HepG2 (cell line): Measurements from ENCODE around the gene TMEM185B. TPM values are rescaled to one million over a fixed set of nuclear protein-coding genes. Genes with fewer than 3 reads are reported as not detected.
A peak's percentile ranks its signal among the peaks of the same experiment; 100 is the strongest.

Source experiments
- ATAC-seq: fragments of 200-7000 bp; cut with Tn5 transposase; 3 replicates; pipeline ENCODE4 v1.9.1; 2020; ENCODE audit warnings: mild to moderate bottlenecking, moderate library complexity
- BruUV-seq: library from RNA; stranded (reverse); fragments of 400-500 nt; replicated peaks from 2 replicates; lab custom pipeline; 2021; lab: Mats Ljungman, UMichigan
- CTCF ChIA-PET: fragments of 300-600 bp; formaldehyde crosslinking; extraction: SDS; loops from one replicate; lab custom pipeline; 2021; ENCODE audit warnings: low total read pairs, inconsistent platforms, low intra/inter-chr PET ratio; lab: Yijun Ruan, JAX
- POLR2A ChIA-PET: fragments of 350-600 bp; sonication (Branson Sonifier 250); formaldehyde crosslinking; loops from one replicate; lab custom pipeline; 2020; ENCODE audit warnings: antibody characterized with exemption, inconsistent platforms; lab: Yijun Ruan, JAX
- DNase-seq: peaks from one replicate; pipeline ENCODE4 v3.0.0-alpha.2; 2015; ENCODE audit warnings: low spot score
- FAIRE-seq: peaks from 3 replicates; lab custom pipeline; 2011; peaks lifted over from hg19 to GRCh38; lab: Jason Lieb, UNC
- H2AFZ ChIP-seq: one replicate; pipeline ENCODE4 v1.6.1; 2011; ENCODE audit warnings: low read length, inconsistent platforms
- H3K27ac ChIP-seq: fragments of 300-600 bp; 3 replicates; pipeline ENCODE4 v1.8.0; 2011; ENCODE audit warnings: mixed run types, mild to moderate bottlenecking, mixed read lengths, low read length, inconsistent platforms; ENCODE audit not compliant: insufficient read depth; ENCODE audit errors: extremely low read length
- H3K27me3 ChIP-seq, 2 experiments: fragments of 200-600 bp in 1 of 2; 2 replicates in 1 of 2; 3 replicates in 1 of 2; pipeline versions ENCODE4 v1.6.0 to v1.8.0; 2011; ENCODE audit warnings: low read length in 2 of 2, mild to moderate bottlenecking in 2 of 2, moderate library complexity in 2 of 2, inconsistent platforms in 1 of 2; ENCODE audit not compliant: insufficient read depth in 2 of 2, control insufficient read depth in 1 of 2
- H3K36me3 ChIP-seq, 2 experiments: fragments of 200-600 bp in 1 of 2; replicated peaks in 1 of 2; 2 replicates in 1 of 2; 3 replicates in 1 of 2; pipeline versions ENCODE4 v1.5.1 to v1.8.0; 2011; ENCODE audit warnings: low read length in 2 of 2, inconsistent platforms in 1 of 2; ENCODE audit not compliant: insufficient read depth in 2 of 2, control insufficient read depth in 1 of 2
- H3K4me1 ChIP-seq: 2 replicates; pipeline ENCODE4 v1.5.1; 2012; ENCODE audit warnings: low read length, inconsistent platforms; ENCODE audit not compliant: insufficient read depth
- H3K4me2 ChIP-seq: 2 replicates; pipeline ENCODE4 v1.6.0; 2011; ENCODE audit warnings: low read depth, low read length, inconsistent platforms
- H3K4me3 ChIP-seq, 3 experiments: fragments of 200-600 bp in 1 of 3; sonication (generic), shearing (Covaris generic) in 1 of 3; replicated peaks in 1 of 3; 2 replicates each; pipeline ENCODE4 v1.5.1; 2011 to 2016; ENCODE audit warnings: low read length in 3 of 3, inconsistent platforms in 2 of 3, low read depth in 2 of 3, mild to moderate bottlenecking in 2 of 3, control low read depth in 1 of 3, mixed read lengths in 1 of 3; ENCODE audit not compliant: insufficient read depth in 1 of 3
- H3K79me2 ChIP-seq: one replicate; pipeline ENCODE4 v1.6.1; 2011; ENCODE audit warnings: low read length, inconsistent platforms; ENCODE audit not compliant: insufficient read depth
- H3K9ac ChIP-seq: 2 replicates; pipeline ENCODE4 v1.6.0; 2011; ENCODE audit warnings: mild to moderate bottlenecking, low read depth, low read length, inconsistent platforms; ENCODE audit not compliant: insufficient read depth
- H3K9me3 ChIP-seq: 2 replicates; pipeline ENCODE4 v1.5.1; 2012; ENCODE audit warnings: mild to moderate bottlenecking, low read length
- H4K20me1 ChIP-seq: 2 replicates; pipeline ENCODE4 v1.6.0; 2011; ENCODE audit warnings: inconsistent platforms, mild to moderate bottlenecking, low read length, moderate library complexity; ENCODE audit not compliant: insufficient read depth
- E2F1 ChIP-seq: sonication (generic); formaldehyde crosslinking; IDR thresholded peaks from 2 replicates; pipeline ENCODE4 v1.5.0; 2020; ENCODE audit warnings: missing genetic modification reagents
- HDAC2 ChIP-seq: sonication (generic); formaldehyde crosslinking; IDR thresholded peaks from 2 replicates; pipeline ENCODE4 v1.4.0; 2020; ENCODE audit warnings: missing genetic modification reagents
- HNRNPL ChIP-seq: fragments of 200-400 bp; formaldehyde crosslinking; IDR thresholded peaks from 2 replicates; pipeline ENCODE4 v1.6.1; 2017; ENCODE audit warnings: mild to moderate bottlenecking, low read depth, low read length
- PHF21A ChIP-seq: sonication (generic); formaldehyde crosslinking; IDR thresholded peaks from 2 replicates; pipeline ENCODE4 v1.5.0; 2020; ENCODE audit warnings: mild to moderate bottlenecking, missing genetic modification reagents
- THAP9 ChIP-seq: sonication (generic); formaldehyde crosslinking; IDR thresholded peaks from 2 replicates; pipeline ENCODE4; 2020; ENCODE audit warnings: missing genetic modification reagents, mild to moderate bottlenecking, borderline replicate concordance
- WIZ ChIP-seq: sonication (generic); formaldehyde crosslinking; IDR thresholded peaks from 2 replicates; pipeline ENCODE4 v1.5.1; 2020; ENCODE audit warnings: mild to moderate bottlenecking, missing genetic modification reagents
- ZNF687 ChIP-seq: sonication (generic); formaldehyde crosslinking; IDR thresholded peaks from 2 replicates; pipeline ENCODE4 v1.5.1; 2020; ENCODE audit warnings: mild to moderate bottlenecking, missing genetic modification reagents, moderate library complexity
- ZNF782 ChIP-seq: sonication (generic); formaldehyde crosslinking; IDR thresholded peaks from 2 replicates; pipeline ENCODE4 v1.4.0; 2020; ENCODE audit warnings: missing genetic modification reagents, mild to moderate bottlenecking, borderline replicate concordance
- WGBS: methylation state at CpG from one replicate; pipeline ENCODE4 v1.1.6; 2017; ENCODE audit warnings: low lambda C conversion rate; 5-methylcytosine and 5-hydroxymethylcytosine counted together
- in situ Hi-C: cut with HindIII; loops from 2 replicates; pipeline ENCODE4 v1.10.0; 2017; ENCODE audit warnings: low pct_unique_long_range_greater_than_20kb; ENCODE audit not compliant: extremely low pct_ligation_motif_present
- intact Hi-C: fragments of 100-400 bp; cut with micrococcal nuclease; formaldehyde crosslinking; loops from one replicate; pipeline ENCODE4 v1.10.0; 2022; ENCODE audit not compliant: unreplicated experiment
- polyA plus RNA-seq, 8 experiments: library from polyadenylated mRNA; depleted of rRNA in 3 of 8; stranded (reverse) in 7 of 8; unstranded in 1 of 8; fragments of >200 nt; fragmentation: Illumina TruSeq in 4 of 8; extraction: Trizol in 4 of 8; gene quantifications; 2 replicates each; pipeline versions ENCODE4 v1.2.1 to v1.2.3, GENCODE V29; 2011 to 2016; ENCODE audit warnings: low read depth in 4 of 8, missing spikeins in 1 of 8, mixed read lengths in 1 of 8; ENCODE audit not compliant: insufficient read depth in 1 of 8
- total RNA-seq, 5 experiments: library from RNA; depleted of rRNA; stranded (reverse); fragments of >200 nt; fragmentation: Illumina TruSeq; extraction: Trizol; gene quantifications; 2 replicates each; pipeline ENCODE4 v1.2.3, GENCODE V29; 2016; ENCODE audit warnings: low read depth in 1 of 5

The TMEM185B gene
- total and polyA plus RNA-seq, 2 of the 13 experiments (the other 11 are each of a cell fraction or from before 2014, with no cell fraction given): 5.6 to 7.0 TPM

GRCh38 chr2:120230515-120231471, 7.6 kb upstream of the TMEM185B start:
- WGBS: 2% methylated on average over 17 of the region's 17 CpGs
- in situ Hi-C loops: no loop called here
- POLR2A ChIA-PET: interaction anchor here (2.1 kb wide), 1 partner anchor 22 kb away, joined by 5 read pairs; the partner anchor contains the start of gene RALB
- no peak for TF ChIP-seq E2F1 (CRISPR knock-in tag)
- no peak for TF ChIP-seq THAP9 (CRISPR knock-in tag)
- no peak for TF ChIP-seq ZNF782 (CRISPR knock-in tag)
- TF ChIP-seq PHF21A: no peak
- TF ChIP-seq WIZ (CRISPR knock-in tag): no peak
- peak; percentile 51 for TF ChIP-seq ZNF687 (CRISPR knock-in tag)
- peak; percentile 18; the same call in 1 of the 2 replicates for TF ChIP-seq HDAC2 (CRISPR knock-in tag)
- 0 out of 2 replicates have a peak, but pooled peaks have one; percentile 21 for TF ChIP-seq HNRNPL

More at GRCh38 chr2:120230515-120231471, 7.6 kb upstream of the TMEM185B start:
- no peak overlapping the region for H3K27ac ChIP-seq
- peaks cover 2 to 30% of the 10 kb centered on the region in 2 experiments; a peak in 3 of 5 replicates for H3K27me3 ChIP-seq
- DNase-seq: no peak
- no peaks in the 10 kb centered on the region for H3K9me3 ChIP-seq
- H3K4me1 ChIP-seq: peaks cover 73% of the 10 kb centered on the region
- no peaks in the 10 kb centered on the region for H4K20me1 ChIP-seq
- peak overlapping the region; percentile 95 for H3K4me2 ChIP-seq
- H3K36me3 ChIP-seq: no peaks in the 10 kb centered on the region
- no peak overlapping the region for H3K9ac ChIP-seq
- H2AFZ ChIP-seq: peak overlapping the region; percentile 20
- CTCF ChIA-PET: no interaction called here
- H3K79me2 ChIP-seq: no peaks in the 10 kb centered on the region
- peak overlapping the region; percentile 5 to 74 (median 31); a peak in 5 of 6 replicates for H3K4me3 ChIP-seq
- BruUV-seq: no TSS peak
- peak; percentile 51 for ATAC-seq
- intact Hi-C loops: loop anchor here (5.0 kb wide), 1 partner anchor 77 kb away; no protein-coding TSS in a partner anchor
- no peak for FAIRE-seq
